OCI-LY3 (cell line): ENCODE results near the gene NOVA1.

ENCODE experiments used
- CTCF ChIP-seq: fragments of 200-600, 300-600 bp; sonication (generic); IDR thresholded peaks from 2 replicates; pipeline ENCODE4 v1.5.1; 2014; ENCODE audit warnings: antibody characterized with exemption, low read length, low read depth
- EZH2phosphoT487 ChIP-seq: fragments of 200-600 bp; shearing (Covaris generic); IDR thresholded peaks from 2 replicates; pipeline ENCODE4 v1.6.1; 2018; ENCODE audit warnings: antibody characterized with exemption, mixed run types, low read depth

GRCh38 chr14:26427097-26427496 lies 170.7 kb downstream of the NOVA1 start:
- no peak for TF ChIP-seq CTCF
- no peak for TF ChIP-seq EZH2phosphoT487
